Neural cell (in vitro differentiated cells): ENCODE results near the gene LZTS2. TPM values are rescaled to one million over a fixed set of nuclear protein-coding genes. Genes with fewer than 3 reads are reported as not detected.
A peak's percentile ranks its signal among the peaks of the same experiment; 100 is the strongest.

Source experiments
- H2AFZ ChIP-seq: fragments of 200-600, 300-800 bp; sonication (generic), shearing (Covaris generic); 2 replicates; pipeline ENCODE4 v1.6.0; 2014; ENCODE audit warnings: low read depth, mild to moderate bottlenecking, antibody characterized with exemption, low read length, moderate library complexity
- H3F3A ChIP-seq: fragments of 200-600 bp; shearing (Covaris generic); 2 replicates; pipeline ENCODE4 v1.6.1; 2016; ENCODE audit warnings: mild to moderate bottlenecking, moderate library complexity, mixed read lengths, antibody characterized with exemption, low read length; ENCODE audit not compliant: insufficient read depth, poor library complexity, severe bottlenecking
- H3K27ac ChIP-seq: fragments of 200-600, 300-800 bp; sonication (generic), shearing (Covaris generic); 2 replicates; pipeline ENCODE4 v1.5.1; 2014; ENCODE audit warnings: mild to moderate bottlenecking, low read length, moderate library complexity
- H3K27me3 ChIP-seq: fragments of 300-800, 200-600 bp; sonication (generic), shearing (Covaris generic); 2 replicates; pipeline ENCODE4 v1.6.0; 2014; ENCODE audit warnings: mild to moderate bottlenecking, low read depth, low read length, moderate library complexity; ENCODE audit not compliant: insufficient read depth
- H3K36me3 ChIP-seq: fragments of 300-800, 200-600 bp; sonication (generic), shearing (Covaris generic); 2 replicates; pipeline ENCODE4 v1.5.1; 2014; ENCODE audit warnings: mild to moderate bottlenecking, antibody characterized with exemption, low read length, moderate library complexity; ENCODE audit not compliant: insufficient read depth
- H3K4me2 ChIP-seq: fragments of 300-800, 200-600 bp; sonication (generic), shearing (Covaris generic); 2 replicates; pipeline ENCODE4 v1.6.0; 2014; ENCODE audit warnings: mild to moderate bottlenecking, low read length
- H3K4me3 ChIP-seq: fragments of 300-800, 200-600 bp; sonication (generic), shearing (Covaris generic); 2 replicates; pipeline ENCODE4 v1.5.1; 2014; ENCODE audit warnings: mild to moderate bottlenecking, low read length, moderate library complexity
- H3K79me2 ChIP-seq: fragments of 200-600 bp; shearing (Covaris generic); replicated peaks from 2 replicates; pipeline ENCODE4 v1.6.0; 2014; ENCODE audit warnings: mild to moderate bottlenecking, low read length, moderate library complexity; ENCODE audit not compliant: insufficient read depth
- H3K9ac ChIP-seq: fragments of 300-800, 200-600 bp; sonication (generic), shearing (Covaris generic); 2 replicates; pipeline ENCODE4 v1.6.1; 2016; ENCODE audit warnings: mild to moderate bottlenecking, low read length, mixed read lengths
- H3K9me2 ChIP-seq: fragments of 200-600 bp; shearing (Covaris generic); 2 replicates; pipeline ENCODE4 v1.6.1; 2016; ENCODE audit warnings: mild to moderate bottlenecking, low read length, mixed read lengths; ENCODE audit not compliant: insufficient read depth
- H3K9me3 ChIP-seq: fragments of 200-600, 300-800 bp; sonication (generic), shearing (Covaris generic); 2 replicates; pipeline ENCODE4 v1.6.1; 2016; ENCODE audit warnings: mild to moderate bottlenecking, mixed run types, low read length, moderate library complexity, mixed read lengths
- H4K20me1 ChIP-seq: fragments of 200-600 bp; shearing (Covaris generic); 2 replicates; pipeline ENCODE4 v1.6.1; 2016; ENCODE audit warnings: mild to moderate bottlenecking, mixed run types; ENCODE audit not compliant: insufficient read depth
- EP300 ChIP-seq: fragments of 450-650 bp; conservative IDR thresholded peaks from 2 replicates; pipeline ENCODE4 v1.6.1; 2014; ENCODE audit warnings: antibody characterized with exemption, mild to moderate bottlenecking, moderate library complexity; ENCODE audit not compliant: poor library complexity, severe bottlenecking
- EZH2 ChIP-seq: fragments of 200-600, 300-800 bp; shearing (Covaris generic), sonication (generic); IDR thresholded peaks from 2 replicates; pipeline ENCODE4 v1.6.1; 2014; ENCODE audit warnings: antibody characterized with exemption, low read length, borderline replicate concordance, mild to moderate bottlenecking; ENCODE audit not compliant: insufficient read depth, poor library complexity, severe bottlenecking
- MXI1 ChIP-seq: fragments of 450-650 bp; conservative IDR thresholded peaks from 2 replicates; pipeline ENCODE4 v1.6.1; 2014; ENCODE audit warnings: antibody characterized with exemption, mild to moderate bottlenecking; ENCODE audit not compliant: poor library complexity, severe bottlenecking
- POLR2AphosphoS5 ChIP-seq: IDR thresholded peaks from 2 replicates; pipeline ENCODE4 v1.6.1; 2012
- RAD21 ChIP-seq: fragments of 450-650 bp; conservative IDR thresholded peaks from 2 replicates; pipeline ENCODE4 v1.6.1; 2014; ENCODE audit warnings: antibody characterized with exemption, mild to moderate bottlenecking, moderate library complexity
- SMC3 ChIP-seq: fragments of 450-650 bp; conservative IDR thresholded peaks from 2 replicates; pipeline ENCODE4 v1.6.1; 2014; ENCODE audit warnings: antibody characterized with exemption, mild to moderate bottlenecking, moderate library complexity; ENCODE audit not compliant: poor library complexity
- TAF1 ChIP-seq: IDR thresholded peaks from 2 replicates; pipeline ENCODE4 v1.6.1; 2012; ENCODE audit warnings: low read depth
- polyA plus RNA-seq: library from polyadenylated mRNA; depleted of rRNA; stranded (reverse); fragments of >200 nt; gene quantifications from 2 replicates; pipeline ENCODE4 v1.2.3, GENCODE V29; 2014
- TF ChIP-seq, protein P1 (sequence below): IDR thresholded peaks from 2 replicates; pipeline ENCODE4 v1.6.1; 2012; ENCODE audit warnings: borderline replicate concordance
- TF ChIP-seq, protein P2 (sequence below): fragments of 450-650 bp; IDR thresholded peaks from 2 replicates; pipeline ENCODE4 v1.5.1; 2014; ENCODE audit warnings: antibody characterized with exemption, mild to moderate bottlenecking, moderate library complexity; ENCODE audit not compliant: poor library complexity, severe bottlenecking

LZTS2 gene
- polyA plus RNA-seq, 1 donor from 2014 or later = 40.1 TPM

DNA sequence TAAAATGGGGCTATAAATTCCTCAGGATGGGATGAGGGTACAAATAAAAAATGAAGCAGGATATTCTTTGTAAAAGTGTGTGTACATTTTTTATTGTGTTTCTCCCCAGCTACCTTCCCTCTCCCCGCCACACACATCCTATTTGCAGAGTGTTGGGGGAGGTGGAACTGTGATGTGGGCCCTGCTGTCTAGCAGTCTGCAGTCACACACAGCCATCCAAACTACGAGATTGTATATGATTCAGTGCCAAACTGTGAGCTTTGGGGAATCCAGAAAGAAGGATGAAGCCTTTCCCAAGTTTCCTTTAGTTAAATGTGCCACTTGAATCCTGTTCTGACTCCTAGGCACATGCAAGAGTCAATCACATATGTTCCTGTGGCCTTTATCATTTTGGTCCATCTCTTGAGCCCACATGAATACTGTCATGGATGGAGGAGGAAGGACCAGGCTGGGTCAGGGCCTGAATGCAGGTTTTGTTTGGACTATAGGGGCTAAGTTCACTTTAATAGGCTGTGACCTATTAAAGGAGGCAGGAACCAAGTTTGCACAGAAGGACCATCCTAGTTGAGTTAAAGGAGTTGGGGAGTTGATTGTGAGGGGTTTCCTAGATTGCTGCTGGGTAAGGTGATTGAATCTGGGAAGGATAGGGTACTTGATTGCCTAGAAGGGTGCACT is 31.4 kb upstream of the LZTS2 start:
- no peaks in the 10 kb centered on the region for H3K9me3 ChIP-seq
- no peaks in the 10 kb centered on the region for H3K79me2 ChIP-seq
- no peak overlapping the region for H3K4me3 ChIP-seq
- no peak overlapping the region for H2AFZ ChIP-seq
- TF ChIP-seq EZH2 (no peak), MXI1 (no peak), EP300 (no peak), POLR2AphosphoS5 (no peak), SMC3 (no peak)
- TF ChIP-seq, protein P1, sequence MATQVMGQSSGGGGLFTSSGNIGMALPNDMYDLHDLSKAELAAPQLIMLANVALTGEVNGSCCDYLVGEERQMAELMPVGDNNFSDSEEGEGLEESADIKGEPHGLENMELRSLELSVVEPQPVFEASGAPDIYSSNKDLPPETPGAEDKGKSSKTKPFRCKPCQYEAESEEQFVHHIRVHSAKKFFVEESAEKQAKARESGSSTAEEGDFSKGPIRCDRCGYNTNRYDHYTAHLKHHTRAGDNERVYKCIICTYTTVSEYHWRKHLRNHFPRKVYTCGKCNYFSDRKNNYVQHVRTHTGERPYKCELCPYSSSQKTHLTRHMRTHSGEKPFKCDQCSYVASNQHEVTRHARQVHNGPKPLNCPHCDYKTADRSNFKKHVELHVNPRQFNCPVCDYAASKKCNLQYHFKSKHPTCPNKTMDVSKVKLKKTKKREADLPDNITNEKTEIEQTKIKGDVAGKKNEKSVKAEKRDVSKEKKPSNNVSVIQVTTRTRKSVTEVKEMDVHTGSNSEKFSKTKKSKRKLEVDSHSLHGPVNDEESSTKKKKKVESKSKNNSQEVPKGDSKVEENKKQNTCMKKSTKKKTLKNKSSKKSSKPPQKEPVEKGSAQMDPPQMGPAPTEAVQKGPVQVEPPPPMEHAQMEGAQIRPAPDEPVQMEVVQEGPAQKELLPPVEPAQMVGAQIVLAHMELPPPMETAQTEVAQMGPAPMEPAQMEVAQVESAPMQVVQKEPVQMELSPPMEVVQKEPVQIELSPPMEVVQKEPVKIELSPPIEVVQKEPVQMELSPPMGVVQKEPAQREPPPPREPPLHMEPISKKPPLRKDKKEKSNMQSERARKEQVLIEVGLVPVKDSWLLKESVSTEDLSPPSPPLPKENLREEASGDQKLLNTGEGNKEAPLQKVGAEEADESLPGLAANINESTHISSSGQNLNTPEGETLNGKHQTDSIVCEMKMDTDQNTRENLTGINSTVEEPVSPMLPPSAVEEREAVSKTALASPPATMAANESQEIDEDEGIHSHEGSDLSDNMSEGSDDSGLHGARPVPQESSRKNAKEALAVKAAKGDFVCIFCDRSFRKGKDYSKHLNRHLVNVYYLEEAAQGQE = no peak
- TF ChIP-seq, protein P2, sequence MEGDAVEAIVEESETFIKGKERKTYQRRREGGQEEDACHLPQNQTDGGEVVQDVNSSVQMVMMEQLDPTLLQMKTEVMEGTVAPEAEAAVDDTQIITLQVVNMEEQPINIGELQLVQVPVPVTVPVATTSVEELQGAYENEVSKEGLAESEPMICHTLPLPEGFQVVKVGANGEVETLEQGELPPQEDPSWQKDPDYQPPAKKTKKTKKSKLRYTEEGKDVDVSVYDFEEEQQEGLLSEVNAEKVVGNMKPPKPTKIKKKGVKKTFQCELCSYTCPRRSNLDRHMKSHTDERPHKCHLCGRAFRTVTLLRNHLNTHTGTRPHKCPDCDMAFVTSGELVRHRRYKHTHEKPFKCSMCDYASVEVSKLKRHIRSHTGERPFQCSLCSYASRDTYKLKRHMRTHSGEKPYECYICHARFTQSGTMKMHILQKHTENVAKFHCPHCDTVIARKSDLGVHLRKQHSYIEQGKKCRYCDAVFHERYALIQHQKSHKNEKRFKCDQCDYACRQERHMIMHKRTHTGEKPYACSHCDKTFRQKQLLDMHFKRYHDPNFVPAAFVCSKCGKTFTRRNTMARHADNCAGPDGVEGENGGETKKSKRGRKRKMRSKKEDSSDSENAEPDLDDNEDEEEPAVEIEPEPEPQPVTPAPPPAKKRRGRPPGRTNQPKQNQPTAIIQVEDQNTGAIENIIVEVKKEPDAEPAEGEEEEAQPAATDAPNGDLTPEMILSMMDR = no peak
- H3K4me2 ChIP-seq = no peak overlapping the region
- no peaks in the 10 kb centered on the region for H3K9me2 ChIP-seq
- H4K20me1 ChIP-seq = no peaks in the 10 kb centered on the region
- no peak overlapping the region for H3K9ac ChIP-seq
- H3F3A ChIP-seq = no peaks in the 10 kb centered on the region
- H3K36me3 ChIP-seq = no peaks in the 10 kb centered on the region
- H3K27ac ChIP-seq = no peak overlapping the region
- H3K27me3 ChIP-seq = no peaks in the 10 kb centered on the region

DNA sequence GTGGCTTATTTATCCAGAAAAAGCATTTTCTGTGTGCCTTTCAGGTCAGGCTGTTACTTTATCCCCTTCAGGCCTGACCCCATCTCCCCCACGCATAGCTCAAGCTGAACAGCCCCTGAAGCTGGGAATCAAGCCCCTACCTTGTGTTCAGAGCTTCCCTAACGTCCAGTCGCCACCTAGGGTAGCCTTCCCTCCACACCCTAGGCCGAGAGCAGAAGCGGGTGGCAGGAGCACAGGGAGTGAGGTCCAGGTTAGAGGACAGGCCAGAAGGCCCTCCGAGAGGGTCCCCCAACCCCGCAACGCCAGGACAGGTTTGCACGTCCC is 30.8 kb upstream of the LZTS2 start:
- Histone ChIP-seq H3K9ac (peak overlapping the region; percentile 57), H3K9me2 (no peaks in the 10 kb centered on the region), H2AFZ (peak overlapping the region; percentile 56), H3K27ac (no peak overlapping the region), H3K9me3 (no peaks in the 10 kb centered on the region), H3K36me3 (no peaks in the 10 kb centered on the region), H3K79me2 (no peaks in the 10 kb centered on the region), H3K4me3 (peak overlapping the region; percentile 73), H3K4me2 (no peak overlapping the region), H3K27me3 (no peaks in the 10 kb centered on the region), H4K20me1 (no peaks in the 10 kb centered on the region), H3F3A (no peaks in the 10 kb centered on the region)
- no peak for TF ChIP-seq EZH2
- no peak for TF ChIP-seq MXI1
- no peak for TF ChIP-seq EP300
- TF ChIP-seq SMC3 = no peak
- no peak for TF ChIP-seq POLR2AphosphoS5
- TF ChIP-seq, protein P2 = no peak
- no peak for TF ChIP-seq RAD21
- TF ChIP-seq, protein P1 = no peak
- no peak for TF ChIP-seq TAF1
